DOHH2 (cell line): ENCODE data around the gene TRMT44.

Source experiments
- CTCF ChIP-seq: fragments of 200-600 bp; sonication (generic); IDR thresholded peaks from one replicate; pipeline ENCODE4 v1.5.1; 2014; ENCODE audit warnings: antibody characterized with exemption, mild to moderate bottlenecking, low read depth, low read length; ENCODE audit not compliant: poor library complexity, severe bottlenecking
- EZH2phosphoT487 ChIP-seq: fragments of 200-600 bp; sonication (generic); IDR thresholded peaks from 2 replicates; pipeline ENCODE4 v1.6.1; 2017; ENCODE audit warnings: borderline replicate concordance, mild to moderate bottlenecking, antibody characterized with exemption, low read length, moderate library complexity, mixed read lengths

- TF ChIP-seq CTCF, result no peak
- TF ChIP-seq EZH2phosphoT487, result no peak
Measured at GRCh38 chr4:8465615-8466611, 25.3 kb downstream of the TRMT44 start.
